HG02981 (cell line): ENCODE results near the gene KHDC4.

Source experiments
- ATAC-seq: cut with Tn5 transposase; IDR thresholded peaks from one replicate; pipeline ENCODE4 v1.9.1; 2021; ENCODE audit warnings: mild to moderate bottlenecking, moderate library complexity; ENCODE audit not compliant: unreplicated experiment

The KHDC4 gene

DNA sequence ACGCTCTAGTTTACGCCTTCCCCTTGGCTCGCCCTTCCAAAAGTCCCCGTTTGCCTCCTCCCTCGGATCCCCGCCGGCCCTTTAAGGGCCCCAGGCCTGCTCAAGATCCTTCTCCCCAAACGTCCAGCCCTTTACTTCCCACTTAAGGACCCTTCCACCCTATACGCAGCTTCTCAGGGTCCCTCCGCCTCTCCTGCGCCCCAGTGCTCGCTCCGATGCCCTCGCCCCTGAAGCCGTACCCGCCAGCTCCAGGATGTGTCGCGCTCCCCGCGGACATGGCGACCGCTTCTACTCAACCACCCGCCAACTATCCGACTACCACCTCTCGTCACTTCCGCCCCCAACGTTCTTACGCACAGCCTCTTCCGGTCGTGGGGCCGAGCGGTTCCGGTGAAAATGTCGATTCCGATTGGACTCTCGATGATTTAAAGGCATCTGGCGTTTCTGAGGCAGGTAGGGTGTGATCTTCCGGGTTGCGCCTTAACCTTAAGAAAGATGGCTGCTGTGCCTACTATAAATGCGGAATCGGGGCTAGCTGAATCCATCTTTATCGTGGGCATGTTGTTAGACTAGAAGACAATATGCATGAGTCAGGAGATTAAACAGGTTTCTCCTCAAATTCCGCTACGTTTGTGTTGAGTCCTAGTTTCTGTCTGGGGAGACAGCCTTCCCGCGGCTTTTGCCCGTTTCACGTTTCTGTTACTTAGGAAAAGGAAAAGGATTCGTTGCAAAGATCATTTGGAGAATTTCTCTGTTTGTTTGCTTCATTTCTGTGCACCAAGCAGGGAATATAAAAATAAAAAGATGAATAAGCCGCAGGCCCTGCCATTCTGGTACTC lies at the start of gene KHDC4:
Gene KHDC4 (minus strand): TSS at position 317 of the 839 bp plus-strand sequence. CDS start 40 bp downstream, at position 277.
- ATAC-seq = peak; percentile 91

DNA sequence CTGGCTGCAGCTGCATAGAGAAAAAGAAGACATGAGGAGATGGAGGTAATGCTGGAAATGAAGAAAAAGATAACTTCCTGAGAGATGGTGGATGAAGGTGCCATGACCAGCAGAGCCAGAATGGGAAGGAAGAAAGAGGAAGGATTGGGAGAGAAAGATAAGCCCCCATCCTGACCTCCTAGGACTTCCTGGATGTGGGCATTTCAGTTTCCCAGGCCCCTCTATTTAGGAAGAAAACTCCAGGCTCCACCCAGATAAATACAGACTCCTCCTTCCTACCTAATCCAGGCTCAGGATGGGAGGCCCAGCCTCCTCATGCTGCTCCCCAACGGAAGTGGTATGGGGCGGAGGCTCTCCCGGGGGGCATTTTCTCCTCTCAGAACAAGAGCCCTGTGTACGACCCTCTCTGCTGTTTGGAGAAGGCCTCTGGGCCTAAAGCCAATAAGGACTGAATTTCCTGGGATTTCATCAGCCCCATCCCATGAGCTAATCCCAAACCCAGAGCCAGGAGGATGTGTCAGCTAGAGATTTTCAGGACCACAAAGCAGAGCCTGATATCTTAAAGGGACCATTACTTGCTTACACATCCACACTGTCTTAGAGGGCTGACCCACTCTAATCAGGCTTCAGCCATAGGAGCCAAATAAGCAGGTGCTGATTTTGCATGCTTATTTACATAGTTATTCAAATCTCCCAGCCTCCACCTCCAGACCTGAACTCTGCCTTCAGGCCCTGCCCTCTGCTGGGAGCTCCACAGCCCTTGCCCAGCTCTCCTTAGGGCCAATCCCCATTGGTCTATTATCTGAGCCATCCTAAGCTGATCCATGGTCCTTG lies 49.2 kb upstream of the KHDC4 start:
- peak; percentile 52 for ATAC-seq

DNA sequence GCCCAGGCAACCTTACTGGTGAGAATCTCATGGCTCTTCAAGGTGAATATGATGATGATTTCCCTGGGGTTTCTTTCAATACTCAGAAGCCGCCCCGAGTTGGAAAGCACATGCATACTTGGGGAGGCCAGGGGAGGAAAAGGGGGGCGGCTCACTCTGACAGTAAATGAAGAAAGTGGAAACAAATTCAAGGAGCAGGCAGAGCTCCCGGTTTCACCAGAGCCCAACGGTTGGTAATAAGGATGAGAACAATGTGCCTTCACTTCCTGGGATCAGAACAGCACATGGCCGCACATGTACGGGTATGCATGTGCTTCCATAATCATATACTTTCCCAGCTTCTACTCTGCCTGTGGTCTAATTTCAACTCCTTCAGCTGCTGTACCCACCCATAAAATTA lies 47.9 kb upstream of the KHDC4 start:
- ATAC-seq = no peak

DNA sequence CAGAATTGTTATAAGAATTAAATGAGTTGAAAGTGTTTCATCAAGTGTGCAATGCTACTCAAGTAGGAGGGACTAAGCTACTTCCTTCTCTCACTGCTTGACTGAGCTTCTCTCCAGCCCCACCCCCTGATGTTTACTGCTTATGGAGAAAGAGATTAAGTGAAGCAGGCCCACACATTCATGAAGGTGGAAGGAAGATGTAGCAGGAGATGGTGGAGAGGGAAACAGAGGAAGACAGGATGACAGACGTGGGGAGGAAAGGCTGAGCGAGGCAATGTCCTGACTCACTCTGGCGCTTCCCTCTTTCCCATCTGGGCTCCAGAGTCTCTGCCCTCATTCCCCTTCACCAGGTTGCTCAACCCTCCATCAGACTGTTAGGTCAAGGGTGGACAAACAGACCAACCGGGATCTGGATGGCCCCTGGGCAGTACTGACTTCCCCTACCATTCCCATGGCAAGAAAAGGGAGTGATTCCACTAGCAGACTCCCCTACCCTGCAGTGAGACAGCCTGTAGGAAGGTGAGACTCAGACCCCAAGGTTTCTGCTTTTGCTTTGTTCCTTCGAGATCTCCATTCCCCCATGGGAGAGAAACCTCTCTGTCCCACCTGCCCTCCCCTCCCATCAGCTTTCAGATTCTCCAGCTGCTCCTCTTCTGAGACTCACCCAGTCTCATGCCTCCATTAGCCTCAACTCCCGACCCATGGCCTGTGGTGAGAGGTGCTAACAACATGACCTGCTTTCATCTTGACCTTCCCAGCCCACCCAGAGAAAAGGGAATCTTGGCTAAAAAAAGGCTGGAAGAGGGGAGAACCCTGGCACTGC lies 47.3 kb upstream of the KHDC4 start:
- no peak for ATAC-seq

DNA sequence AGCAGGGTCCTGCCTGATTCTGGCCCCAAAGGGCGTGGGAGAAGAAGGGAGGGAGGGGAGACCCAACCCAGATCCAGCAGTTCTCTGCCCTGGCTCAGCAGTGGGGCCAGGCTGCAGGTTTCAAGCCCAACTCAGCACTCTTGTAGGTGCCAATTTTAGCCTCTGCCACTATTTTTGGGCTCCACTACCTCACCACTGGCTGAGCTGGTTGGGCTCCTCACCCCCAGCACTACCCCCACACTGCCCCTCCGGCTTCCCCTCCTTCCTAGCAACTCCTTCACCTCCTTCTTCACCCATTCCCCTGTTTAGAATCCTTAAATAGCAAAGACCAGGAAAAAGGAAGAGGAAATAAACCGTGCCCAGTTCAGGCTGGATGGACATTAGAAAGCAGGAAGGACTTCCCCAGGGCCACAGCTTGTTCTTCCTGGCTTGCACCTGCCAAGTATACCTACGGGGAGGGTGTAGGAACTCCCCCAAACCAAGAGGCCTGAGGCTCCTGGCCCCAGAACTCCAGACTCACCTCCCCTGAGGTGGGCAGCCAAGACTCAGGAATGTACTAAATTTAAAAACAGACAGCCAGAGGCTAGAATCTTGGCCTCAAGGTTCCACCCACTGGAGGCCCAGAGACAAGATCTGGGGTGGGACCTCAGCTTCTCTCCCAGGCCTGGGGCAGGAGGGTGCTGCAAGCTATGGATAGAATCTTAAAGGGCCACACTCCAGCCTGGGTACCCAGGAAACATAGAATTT lies 45.6 kb upstream of the KHDC4 start:
- no peak for ATAC-seq

DNA sequence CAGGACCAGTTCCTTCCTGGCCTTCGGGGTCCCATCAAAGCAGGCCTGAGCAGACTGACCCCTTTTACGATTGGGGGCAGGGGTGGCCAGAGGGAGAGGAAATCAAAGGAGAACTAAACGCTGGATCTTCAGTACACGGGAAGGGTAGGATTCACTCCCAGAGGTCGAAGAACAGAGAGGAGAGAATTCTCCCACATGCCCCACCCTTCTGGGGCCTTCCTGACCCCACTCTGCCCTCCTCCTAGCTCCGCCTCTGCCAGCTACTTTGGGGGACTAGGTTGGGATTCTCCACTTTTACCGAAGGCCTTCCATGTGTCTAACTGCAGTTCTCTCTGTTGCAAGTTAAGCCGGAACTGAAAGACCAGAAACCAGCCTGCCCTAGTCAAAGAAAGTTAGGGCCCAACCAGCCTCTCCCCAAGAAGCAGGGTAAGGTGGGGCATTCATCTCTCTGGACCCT lies 44.8 kb upstream of the KHDC4 start:
- no peak for ATAC-seq

DNA sequence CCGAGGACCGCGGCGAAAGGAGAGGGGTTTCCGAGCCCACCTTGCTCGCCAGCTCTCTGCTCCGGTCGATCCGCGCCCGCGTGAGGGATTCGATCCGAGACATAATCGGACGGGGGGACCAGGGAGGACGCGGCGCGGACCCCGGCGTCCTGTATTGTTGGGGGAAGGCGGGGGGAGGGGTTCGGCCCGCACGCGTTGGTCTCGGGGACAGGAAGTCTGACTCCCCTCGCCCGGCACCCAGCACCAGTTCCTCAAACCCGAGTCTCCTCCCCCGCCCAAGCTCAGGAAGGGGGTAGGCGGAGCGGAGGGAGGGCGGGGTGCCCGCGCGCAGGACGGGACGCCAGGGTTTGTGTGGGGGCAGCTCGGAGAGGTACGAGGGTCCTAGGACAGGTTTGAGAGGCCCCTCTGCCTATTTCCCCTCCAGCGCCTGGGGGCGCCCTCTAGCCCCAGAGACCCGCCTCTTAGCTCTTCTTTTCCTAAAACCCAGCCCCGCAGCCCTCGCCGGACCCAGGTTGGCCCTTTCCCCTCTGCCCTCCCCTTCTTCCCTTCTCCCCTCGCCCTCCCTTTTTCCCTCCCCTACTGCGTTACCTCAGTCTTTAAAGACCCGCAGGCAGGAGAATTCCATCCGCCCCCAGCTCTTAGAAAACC lies 44.2 kb upstream of the KHDC4 start, which contains the start of gene ARHGEF2:
Gene ARHGEF2 (minus strand): TSS at position 223 of the 648 bp plus-strand sequence. CDS start 120 bp downstream, at position 103.
- ATAC-seq = peak; percentile 51

DNA sequence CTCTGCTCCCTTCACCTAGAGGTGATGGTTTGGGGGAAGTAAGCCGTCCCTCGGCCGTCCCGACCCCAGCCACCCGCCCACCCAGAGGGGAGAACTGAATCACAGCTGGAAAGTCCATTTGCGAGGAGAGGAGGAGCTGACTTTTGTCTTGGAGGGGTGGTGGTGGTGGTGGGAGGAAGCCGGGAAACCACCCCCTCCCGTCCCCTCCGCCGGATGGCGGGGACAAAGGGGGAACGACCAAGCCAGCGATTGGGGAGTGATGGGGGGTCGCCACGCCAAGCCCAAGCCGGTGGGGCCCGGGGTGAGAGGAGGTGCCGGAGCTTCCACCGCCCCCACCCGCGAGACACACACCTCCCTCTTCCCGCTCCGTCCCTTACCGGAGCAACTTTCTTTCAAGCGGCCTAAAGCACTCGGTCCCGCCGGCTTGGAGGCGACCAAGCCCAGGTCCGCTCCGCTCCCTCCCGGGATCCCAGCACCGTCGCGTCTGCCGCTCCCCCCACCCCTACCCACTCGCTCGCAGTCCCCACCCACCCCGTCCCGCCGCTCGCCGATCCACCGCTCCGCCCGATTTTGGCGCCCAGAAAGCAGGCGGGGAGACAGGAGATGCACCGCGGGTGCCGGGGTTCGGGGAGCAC lies 43.6 kb upstream of the KHDC4 start:
- no peak for ATAC-seq

DNA sequence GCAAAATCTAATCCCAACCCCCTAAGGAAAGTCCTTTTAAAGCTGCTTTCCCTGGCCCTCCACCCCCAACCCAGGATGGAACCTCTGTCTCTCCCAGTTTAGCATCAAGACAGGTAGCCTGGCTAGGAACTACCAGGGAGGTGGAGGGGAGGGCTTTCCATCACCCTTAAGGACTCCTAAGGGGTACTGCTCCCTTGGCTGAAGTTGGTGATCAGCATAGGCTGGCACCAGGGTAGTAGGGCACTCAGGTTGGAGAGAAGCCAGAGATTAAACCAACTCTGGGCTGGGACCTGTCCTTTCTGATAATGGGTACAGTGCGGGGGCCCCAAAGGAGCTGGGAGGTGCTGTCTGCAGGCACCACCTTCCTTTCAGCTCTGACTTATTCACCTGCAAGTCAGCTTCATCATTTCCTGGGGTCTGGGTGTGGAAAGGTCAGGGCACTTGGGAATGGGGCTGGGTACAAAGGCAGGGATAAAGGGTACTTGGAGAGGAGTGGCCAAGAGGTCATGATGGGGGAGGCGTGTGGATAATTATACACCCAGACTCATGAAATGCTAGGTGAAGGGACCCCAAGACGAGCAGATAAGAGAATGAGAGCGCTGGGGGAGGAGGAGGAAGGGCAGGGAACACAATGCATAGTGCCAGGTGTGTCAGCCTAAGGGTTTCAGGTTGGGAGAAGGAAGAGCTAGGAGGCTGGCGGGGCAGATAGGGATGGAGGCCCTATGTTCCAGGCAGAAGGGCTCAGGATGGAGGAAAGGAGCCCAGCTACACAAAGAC lies 42.9 kb upstream of the KHDC4 start:
- ATAC-seq = no peak

DNA sequence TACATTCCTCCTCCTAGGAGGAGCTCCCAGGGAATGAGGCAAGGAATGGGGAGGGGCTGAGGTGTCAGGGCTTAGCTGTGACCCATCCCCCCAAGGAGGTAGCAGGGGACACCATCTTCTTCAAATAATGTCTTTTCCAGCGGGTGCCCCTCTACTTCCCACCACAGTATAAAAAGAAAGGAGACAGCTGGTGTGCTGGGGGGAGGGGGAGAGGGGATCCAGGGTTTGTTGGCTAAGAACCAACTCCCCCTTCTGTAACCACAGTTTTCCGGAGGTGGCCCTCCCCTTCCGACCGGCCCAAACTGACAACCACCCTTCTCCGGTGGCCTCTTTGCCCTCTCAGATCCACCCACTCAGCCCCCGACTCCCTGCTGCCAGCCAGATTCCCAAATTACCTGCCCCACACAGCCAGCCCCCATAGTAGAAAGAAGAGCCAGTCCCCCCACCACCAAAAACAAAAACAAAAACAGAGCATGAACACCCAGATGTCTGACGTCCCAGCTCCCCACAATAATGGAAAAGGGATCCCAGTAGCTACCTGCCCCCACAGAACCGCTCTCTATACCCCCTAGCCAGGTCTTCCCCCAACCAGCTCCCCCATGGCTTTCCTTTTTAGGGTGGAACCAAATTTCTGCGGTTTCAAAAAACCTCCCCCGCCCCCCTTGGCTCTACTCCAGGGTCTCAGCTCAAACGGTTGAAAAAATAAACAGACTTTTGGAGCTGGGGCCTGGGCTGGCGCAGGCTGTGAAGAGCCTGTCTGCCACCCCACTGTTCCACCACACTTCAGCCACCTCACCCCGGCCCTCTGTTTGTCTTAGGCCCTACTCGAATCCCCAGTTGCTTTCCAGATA lies 42.1 kb upstream of the KHDC4 start:
- ATAC-seq = no peak

DNA sequence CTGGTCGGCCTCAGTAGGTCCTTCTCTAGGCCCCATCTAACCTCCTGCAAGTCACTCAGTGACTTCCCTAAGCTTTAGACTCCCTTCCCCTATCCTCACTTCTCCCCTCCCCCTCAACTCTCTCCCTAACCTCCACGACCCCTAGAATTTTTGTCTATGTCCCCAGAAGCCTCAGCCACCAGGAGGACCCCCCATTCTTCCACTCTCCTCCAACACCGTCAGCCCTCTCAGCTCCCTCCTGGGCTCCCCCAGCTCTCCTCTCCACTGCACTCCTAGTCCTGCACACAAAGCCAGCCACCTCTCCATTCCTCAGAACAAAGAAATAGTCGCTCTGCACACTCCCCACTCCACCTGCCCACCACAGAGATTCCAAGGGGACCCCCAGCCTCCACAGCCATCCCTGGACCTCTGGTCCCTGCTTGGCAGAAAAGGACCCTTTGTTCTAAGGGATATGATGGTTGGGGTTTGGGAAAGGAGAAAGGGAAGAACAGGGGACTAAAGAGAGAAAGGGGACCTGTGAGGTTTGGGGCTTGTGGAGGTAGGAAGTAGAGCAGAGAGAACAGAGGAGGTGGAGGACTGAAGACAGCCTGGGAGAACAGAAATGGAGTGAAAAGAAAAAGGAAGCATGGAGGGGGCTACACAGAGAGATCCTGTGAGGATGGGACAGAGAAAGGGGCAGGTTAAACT lies 41.3 kb upstream of the KHDC4 start:
- ATAC-seq = no peak

DNA sequence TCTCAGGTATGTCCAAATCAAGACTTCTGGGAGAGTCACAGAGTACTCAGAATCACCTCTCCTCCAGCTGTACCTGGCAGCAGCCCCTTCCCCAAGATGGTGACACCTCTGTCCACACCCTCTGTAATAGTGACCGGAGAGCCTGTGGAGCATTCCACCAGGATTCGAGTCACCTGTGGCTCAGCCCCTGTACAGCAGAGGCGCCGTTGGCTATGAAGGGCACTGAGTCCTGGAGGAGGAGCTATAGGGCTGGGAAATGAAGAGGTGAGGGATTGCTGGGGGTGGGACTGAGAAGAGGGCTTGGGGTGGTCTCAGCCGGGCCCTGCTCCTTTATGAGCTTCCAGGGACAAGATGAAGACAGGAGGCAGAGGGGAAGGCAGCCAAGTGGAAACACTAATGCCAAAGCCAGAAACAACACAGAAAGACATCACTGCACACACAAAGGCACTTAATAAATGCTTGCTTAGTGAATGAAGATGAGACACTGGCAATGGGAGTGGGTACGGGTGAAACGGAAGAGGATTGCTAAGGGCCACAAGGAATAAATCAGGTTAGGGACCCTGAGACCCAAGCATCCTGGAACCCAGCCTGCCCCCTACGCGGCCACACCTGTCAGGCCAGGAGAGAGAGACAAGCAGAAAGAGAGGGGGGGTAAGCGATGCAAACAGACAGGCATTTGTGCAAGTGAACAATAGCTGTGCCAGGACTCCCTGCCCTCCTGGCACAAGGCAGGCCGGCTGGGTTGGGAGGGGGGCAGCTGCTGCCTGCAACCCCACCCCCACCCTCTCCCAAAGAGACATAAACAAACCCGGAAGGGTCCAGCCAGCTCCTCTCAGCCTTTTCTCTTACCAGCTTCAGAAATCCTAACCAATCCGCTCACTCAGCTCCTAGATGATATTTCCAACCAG lies 40.2 kb upstream of the KHDC4 start:
- ATAC-seq = no peak

DNA sequence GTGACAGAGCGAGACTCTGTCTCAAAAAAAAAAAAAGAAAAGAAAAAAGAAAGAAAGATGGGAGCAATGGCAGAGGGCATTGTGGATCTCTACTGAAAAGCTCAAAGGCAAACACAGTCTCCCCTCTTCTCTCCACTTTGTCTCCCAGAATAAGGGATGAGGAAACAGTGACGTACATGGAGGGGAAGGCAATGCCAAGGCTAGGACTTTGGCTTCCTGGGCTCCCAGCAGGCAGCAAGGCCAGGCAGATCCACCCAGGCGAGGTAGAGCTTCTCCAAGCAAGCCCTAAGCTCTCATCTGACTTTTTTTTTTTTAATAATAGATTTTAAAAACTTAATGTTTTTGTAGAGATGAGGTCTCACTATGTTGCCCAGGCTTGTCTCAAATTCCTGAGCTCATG lies 39.5 kb upstream of the KHDC4 start:
- ATAC-seq = no peak

DNA sequence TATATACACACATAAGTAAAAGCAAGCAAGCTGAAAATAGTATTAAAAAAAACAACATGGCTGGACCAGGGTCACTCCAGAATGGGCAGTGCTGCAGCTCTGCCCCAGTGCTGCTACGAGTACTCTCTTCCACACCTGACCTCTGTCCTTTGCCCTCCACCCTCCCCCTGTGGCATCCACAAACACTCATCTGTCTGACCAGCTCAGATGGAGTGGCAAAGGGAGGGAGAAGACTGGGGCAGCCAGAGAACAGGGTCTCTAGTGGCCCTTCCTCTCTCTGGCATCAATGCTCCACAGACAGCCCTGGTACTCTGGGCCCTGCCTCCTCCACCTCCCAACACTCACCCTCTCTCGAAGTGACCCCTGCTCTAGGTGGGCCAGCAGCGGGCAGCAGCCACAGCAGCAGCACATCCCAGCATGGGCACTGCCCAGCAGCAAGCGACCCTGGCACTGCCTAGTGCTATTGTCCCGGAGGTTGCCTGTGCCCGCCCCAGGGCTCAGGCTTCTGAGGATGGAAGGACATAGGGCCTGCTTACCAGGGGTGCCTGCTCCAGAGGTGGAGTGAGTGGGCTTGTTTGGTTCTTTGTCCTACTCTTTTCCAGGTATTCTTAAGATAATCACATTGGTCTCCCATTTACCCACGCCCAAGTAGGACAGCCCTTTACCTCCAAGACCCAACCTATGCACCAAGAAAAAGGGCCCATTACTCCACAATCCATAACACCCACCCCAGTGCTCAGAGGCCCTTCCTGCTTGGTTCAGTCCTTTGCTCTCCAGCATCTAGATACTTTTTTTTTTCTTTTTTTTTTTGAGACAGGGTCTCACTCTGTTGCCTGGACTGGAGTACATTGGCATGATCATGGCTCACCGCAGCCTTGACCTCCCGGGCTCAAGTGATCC lies 37.9 kb upstream of the KHDC4 start:
- ATAC-seq = no peak
